C4-2B (cell line): ENCODE data around the gene KRTAP5-4.
"Not testable (repeated sequence)": the region's sequence is repeated elsewhere in the genome, so short reads cannot be mapped to it uniquely, and the experiment has no call there.

Experiments
- H3K27ac ChIP-seq: fragments of 450-650 bp; 2 replicates; pipeline ENCODE4 v1.5.1; 2017
- CTCF ChIP-seq: fragments of 450-650 bp; conservative IDR thresholded peaks from 2 replicates; pipeline ENCODE4 v1.5.1; 2017; ENCODE audit warnings: mild to moderate bottlenecking
- ZFX ChIP-seq: fragments of 450-650 bp; IDR thresholded peaks from 2 replicates; pipeline ENCODE4 v1.6.1; 2017

KRTAP5-4 gene

GRCh38 chr11:1598816-1599215 lies 23.1 kb downstream of the KRTAP5-4 start:
- H3K27ac ChIP-seq = no peak overlapping the region
- TF ChIP-seq CTCF (no peak), ZFX (no peak)

GRCh38 chr11:1598406-1598805 lies 23.5 kb downstream of the KRTAP5-4 start:
- not testable (repeated sequence) for H3K27ac ChIP-seq

GRCh38 chr11:1597994-1598380 lies 24.0 kb downstream of the KRTAP5-4 start, which contains the start of gene KRTAP5-2:
TSS of gene KRTAP5-2 (minus strand) at chr11:1598294. CDS start at chr11:1598250, 44 bp downstream.
- H3K27ac ChIP-seq = no peak within 1 kb of the TSS
- TF ChIP-seq CTCF (no peak), ZFX (no peak)

- TF ChIP-seq CTCF = no peak
- no peak for TF ChIP-seq ZFX
- H3K27ac ChIP-seq = no peak overlapping the region
Observed at GRCh38 chr11:1597331-1597993, 24.5 kb downstream of the KRTAP5-4 start.

- not testable (repeated sequence) for H3K27ac ChIP-seq
Observed at GRCh38 chr11:1596576-1597121, 25.3 kb downstream of the KRTAP5-4 start.

GRCh38 chr11:1595994-1596575 lies 25.9 kb downstream of the KRTAP5-4 start:
- not testable (repeated sequence) for H3K27ac ChIP-seq

- no peak overlapping the region for H3K27ac ChIP-seq
- TF ChIP-seq CTCF (no peak), ZFX (no peak)
Observed at GRCh38 chr11:1592628-1593027, 29.3 kb downstream of the KRTAP5-4 start.

GRCh38 chr11:1589996-1590395 lies 31.9 kb downstream of the KRTAP5-4 start:
- no peak overlapping the region for H3K27ac ChIP-seq
- TF ChIP-seq ZFX = no peak
- TF ChIP-seq CTCF = no peak

- H3K27ac ChIP-seq = not testable (repeated sequence)
Observed at GRCh38 chr11:1589191-1589963, 32.6 kb downstream of the KRTAP5-4 start.
